ENCODE results near the gene TEX2. TPM values are rescaled to one million over a fixed set of nuclear protein-coding genes. Genes with fewer than 3 reads are reported as not detected.

Gene TEX2
- polyA plus RNA-seq, 3 donors = 6.5 to 8.7 (median 7.8) TPM

DNA sequence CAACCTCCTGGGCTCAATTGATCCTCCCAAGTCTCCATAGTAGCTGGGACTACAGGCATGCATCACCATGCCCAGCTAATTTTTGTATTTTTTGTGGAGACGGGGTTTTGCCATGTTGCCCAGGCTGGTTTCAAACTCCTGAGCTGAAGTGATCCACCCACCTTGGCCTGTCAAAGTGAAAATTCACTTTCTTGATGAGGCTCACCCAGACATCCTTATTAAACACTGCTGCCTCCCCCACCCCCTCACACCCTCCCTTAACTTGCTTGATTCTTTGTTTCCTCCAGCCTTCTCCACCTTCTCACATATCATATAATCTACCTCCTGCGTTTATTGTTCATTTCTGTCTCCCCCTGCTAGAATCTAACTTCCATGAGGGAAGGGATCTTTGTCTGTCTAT is 46.0 kb upstream of the TEX2 start:
- intact Hi-C loops (cut with micrococcal nuclease) = loop anchor here (5.0 to 10.0 kb wide), 3 partner anchors 108 to 186 kb away; partner anchors contain the start of gene POLG2 (in 1 of the 2)

DNA sequence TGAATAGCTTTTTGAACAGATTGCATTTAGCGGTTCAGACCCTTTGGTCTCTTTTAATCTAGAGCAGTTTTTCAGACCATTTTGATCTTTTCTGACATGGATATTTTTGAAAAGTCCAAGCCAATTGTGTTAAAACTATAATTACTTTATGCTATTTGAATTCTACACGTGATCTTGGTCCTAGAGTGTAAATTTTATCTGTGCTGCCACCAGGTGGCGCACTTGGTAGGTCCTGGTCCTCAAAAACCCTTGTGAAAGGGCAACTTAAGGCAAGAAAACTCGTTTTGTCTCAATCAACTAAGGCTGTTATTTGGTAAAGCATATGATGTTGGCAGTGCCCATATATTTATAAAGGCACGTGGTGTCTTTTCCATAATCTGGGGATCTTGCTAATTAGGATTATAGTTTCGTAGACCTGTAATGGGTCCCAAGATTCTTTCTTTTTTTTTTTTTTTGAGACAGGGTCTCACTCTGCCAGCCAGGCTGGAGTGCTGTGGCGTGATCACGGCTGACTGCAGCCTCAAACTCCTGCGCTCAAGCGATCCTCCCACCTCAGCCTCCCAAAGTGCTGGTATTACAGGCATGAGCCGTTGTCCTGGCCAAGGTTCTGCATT is 43.9 kb upstream of the TEX2 start:
- no peaks in the 10 kb centered on the region for H3K36me3 ChIP-seq (replicated peaks in 1 of 2; ENCODE audit: control insufficient read depth in 1 of 2, insufficient read depth in 2 of 2, low read length in 2 of 2)
- no peaks in the 10 kb centered on the region for H3K9me3 ChIP-seq (replicated peaks in 1 of 2; ENCODE audit: control insufficient read depth in 1 of 2, insufficient read depth in 1 of 2, low read length in 2 of 2)
- H4K20me1 ChIP-seq (ENCODE audit: insufficient read depth, low read length) = no peaks in the 10 kb centered on the region
- Mint-ChIP-seq H3K4me3 (no peak overlapping the region), H3K9me3 (no peaks in the 10 kb centered on the region), H3K4me1 (peaks cover 24% of the 10 kb centered on the region), H3K27me3 (ENCODE audit: low read depth in 3 of 3) (no peaks in the 10 kb centered on the region), H3K27ac (no peak overlapping the region), H3K36me3 (no peaks in the 10 kb centered on the region)
- H3K79me2 ChIP-seq (ENCODE audit: insufficient read depth, low read length) = no peaks in the 10 kb centered on the region
- no peak overlapping the region for H3K9ac ChIP-seq (ENCODE audit: insufficient read depth, low read length, poor library complexity, severe bottlenecking)
- H2AFZ ChIP-seq (ENCODE audit: insufficient read depth, low read depth, low read length, poor library complexity, severe bottlenecking) = no peak overlapping the region
- intact Hi-C loops (cut with micrococcal nuclease) = loop anchor here (1.0 to 10.0 kb wide), 4 partner anchors 110 to 188 kb away; partner anchors contain the start of gene POLG2 (in 1 of the 2)
- TF ChIP-seq, protein P1, sequence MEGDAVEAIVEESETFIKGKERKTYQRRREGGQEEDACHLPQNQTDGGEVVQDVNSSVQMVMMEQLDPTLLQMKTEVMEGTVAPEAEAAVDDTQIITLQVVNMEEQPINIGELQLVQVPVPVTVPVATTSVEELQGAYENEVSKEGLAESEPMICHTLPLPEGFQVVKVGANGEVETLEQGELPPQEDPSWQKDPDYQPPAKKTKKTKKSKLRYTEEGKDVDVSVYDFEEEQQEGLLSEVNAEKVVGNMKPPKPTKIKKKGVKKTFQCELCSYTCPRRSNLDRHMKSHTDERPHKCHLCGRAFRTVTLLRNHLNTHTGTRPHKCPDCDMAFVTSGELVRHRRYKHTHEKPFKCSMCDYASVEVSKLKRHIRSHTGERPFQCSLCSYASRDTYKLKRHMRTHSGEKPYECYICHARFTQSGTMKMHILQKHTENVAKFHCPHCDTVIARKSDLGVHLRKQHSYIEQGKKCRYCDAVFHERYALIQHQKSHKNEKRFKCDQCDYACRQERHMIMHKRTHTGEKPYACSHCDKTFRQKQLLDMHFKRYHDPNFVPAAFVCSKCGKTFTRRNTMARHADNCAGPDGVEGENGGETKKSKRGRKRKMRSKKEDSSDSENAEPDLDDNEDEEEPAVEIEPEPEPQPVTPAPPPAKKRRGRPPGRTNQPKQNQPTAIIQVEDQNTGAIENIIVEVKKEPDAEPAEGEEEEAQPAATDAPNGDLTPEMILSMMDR (IDR thresholded peaks at IDR 0.05) = peak; percentile 88
- H3K4me2 ChIP-seq (replicated peaks; ENCODE audit: extremely low read depth, low read length, poor library complexity, severe bottlenecking) = no peak overlapping the region
- H3K4me1 ChIP-seq (ENCODE audit: control insufficient read depth in 1 of 2, insufficient read depth in 2 of 2, low read length in 2 of 2) = peaks cover 12 to 17% of the 10 kb centered on the region in 2 donors
- no peak overlapping the region for H3K27ac ChIP-seq (ENCODE audit: low read depth in 1 of 2, low read length in 2 of 2)
- no peaks in the 10 kb centered on the region for H3K27me3 ChIP-seq (ENCODE audit: control insufficient read depth in 2 of 2, insufficient read depth in 2 of 2, low read length in 2 of 2)
- 34% methylated on average over 5 of the region's 11 CpGs for WGBS (ENCODE audit: insufficient coverage)
- no peak overlapping the region for H3K4me3 ChIP-seq (replicated peaks in 1 of 3; ENCODE audit: low read depth in 2 of 3, low read length in 3 of 3)
- DNase-seq = peak; percentile 73 to 75 (median 75)

More for the DNA sequence above, 46.0 kb upstream of the TEX2 start:
- Mint-ChIP-seq H3K9me3 (no peaks in the 10 kb centered on the region), H3K4me1 (peaks cover 10% of the 10 kb centered on the region), H3K4me3 (no peak overlapping the region), H3K27ac (peak overlapping the region in 1 of 7 donors; percentile 47), H3K27me3 (ENCODE audit: low read depth in 3 of 3) (no peaks in the 10 kb centered on the region), H3K36me3 (no peaks in the 10 kb centered on the region)
- Histone ChIP-seq H3K27ac (ENCODE audit: low read depth in 1 of 2, low read length in 2 of 2) (no peak overlapping the region), H2AFZ (ENCODE audit: insufficient read depth, low read depth, low read length, poor library complexity, severe bottlenecking) (no peak overlapping the region), H3K4me3 (replicated peaks in 1 of 3; ENCODE audit: low read depth in 2 of 3, low read length in 3 of 3) (no peak overlapping the region), H3K79me2 (ENCODE audit: insufficient read depth, low read length) (no peaks in the 10 kb centered on the region), H3K9me3 (replicated peaks in 1 of 2; ENCODE audit: control insufficient read depth in 1 of 2, insufficient read depth in 1 of 2, low read length in 2 of 2) (no peaks in the 10 kb centered on the region), H3K9ac (ENCODE audit: insufficient read depth, low read length, poor library complexity, severe bottlenecking) (no peak overlapping the region), H4K20me1 (ENCODE audit: insufficient read depth, low read length) (no peaks in the 10 kb centered on the region), H3K36me3 (replicated peaks in 1 of 2; ENCODE audit: control insufficient read depth in 1 of 2, insufficient read depth in 2 of 2, low read length in 2 of 2) (no peaks in the 10 kb centered on the region), H3K4me2 (replicated peaks; ENCODE audit: extremely low read depth, low read length, poor library complexity, severe bottlenecking) (no peak overlapping the region), H3K4me1 (ENCODE audit: control insufficient read depth in 1 of 2, insufficient read depth in 2 of 2, low read length in 2 of 2) (no peaks in the 10 kb centered on the region), H3K27me3 (ENCODE audit: control insufficient read depth in 2 of 2, insufficient read depth in 2 of 2, low read length in 2 of 2) (no peaks in the 10 kb centered on the region)
- TF ChIP-seq, protein P1 (IDR thresholded peaks at IDR 0.05) = no peak
- DNase-seq = no peak
- WGBS (ENCODE audit: insufficient coverage) = no CpG with 5 or more reads among the region's 2 CpGs

All from CD14-positive monocyte (primary cell).